Hindlimb muscle (tissue), 1 donor: ENCODE measurements around the gene MRFAP1. TPM values are rescaled to one million over a fixed set of nuclear protein-coding genes. Genes with fewer than 3 reads are reported as not detected.

ENCODE experiments used
- DNase-seq: peaks from one replicate; pipeline ENCODE4 v3.0.0-alpha.2; 2013
- polyA plus RNA-seq: library from polyadenylated mRNA; unstranded; fragments of 120-200 nt; gene quantifications from one replicate; pipeline ENCODE4 v1.2.1, GENCODE V29; 2013; ENCODE audit not compliant: insufficient read length

MRFAP1 gene
- polyA plus RNA-seq = 227 TPM

DNA sequence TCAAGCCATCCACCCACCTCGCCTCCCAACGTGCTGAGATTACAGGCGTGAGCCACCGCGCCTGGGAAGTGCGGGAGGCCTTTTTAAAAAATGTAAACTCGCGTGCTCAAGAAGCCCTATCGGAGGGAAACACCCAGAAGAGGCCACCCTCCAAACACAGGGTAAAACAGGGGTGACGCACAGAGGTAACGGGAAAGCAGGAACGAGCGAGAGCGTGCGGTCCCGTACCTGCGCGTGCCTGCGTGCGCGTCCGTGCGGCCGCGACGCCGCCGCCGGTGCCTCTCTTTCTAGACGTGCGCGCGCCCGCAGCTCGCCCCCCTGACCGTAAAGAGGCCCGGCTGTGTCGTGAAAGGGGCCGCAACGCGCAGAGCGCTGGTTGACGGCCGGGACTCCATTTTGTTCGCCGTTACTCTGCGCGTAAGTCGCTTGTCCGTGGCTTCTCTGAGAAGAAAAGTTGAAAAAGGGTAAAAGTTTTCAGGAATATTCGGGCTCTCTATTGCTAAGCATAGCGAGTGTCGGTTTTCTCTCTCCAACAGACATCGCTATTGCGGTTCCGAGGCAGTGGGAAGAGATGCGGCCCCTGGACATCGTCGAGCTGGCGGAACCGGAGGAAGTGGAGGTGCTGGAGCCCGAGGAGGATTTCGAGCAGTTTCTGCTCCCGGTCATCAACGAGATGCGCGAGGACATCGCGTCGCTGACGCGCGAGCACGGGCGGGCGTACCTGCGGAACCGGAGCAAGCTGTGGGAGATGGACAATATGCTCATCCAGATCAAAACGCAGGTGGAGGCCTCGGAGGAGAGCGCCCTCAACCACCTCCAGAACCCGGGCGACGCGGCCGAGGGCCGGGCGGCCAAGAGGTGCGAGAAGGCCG is at the start of gene MRFAP1:
MRFAP1 (plus strand) TSS at position 394 of the 872 bp plus-strand sequence; CDS start at position 572, 178 bp downstream.
- DNase-seq = peak; percentile 97

DNA sequence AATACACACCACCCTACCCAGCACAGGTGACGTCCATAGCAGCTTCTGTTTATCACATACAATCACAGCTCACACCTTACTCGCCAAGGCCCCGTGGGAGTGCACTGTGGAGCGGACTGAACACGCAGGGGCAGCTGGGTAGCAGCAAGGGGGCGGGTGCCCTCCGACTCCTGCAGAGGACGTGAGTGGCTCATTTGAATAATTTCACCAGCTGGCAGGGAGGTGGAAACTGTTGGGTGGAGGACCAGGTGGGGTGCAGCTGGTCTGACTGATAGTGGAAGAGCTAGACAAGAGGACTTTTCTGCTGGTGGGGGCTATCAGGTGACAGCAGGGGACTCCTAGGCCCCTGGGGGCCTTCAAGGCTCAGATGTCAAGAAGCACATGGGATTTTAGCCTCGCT is 49.2 kb upstream of the MRFAP1 start:
- DNase-seq = no peak

DNA sequence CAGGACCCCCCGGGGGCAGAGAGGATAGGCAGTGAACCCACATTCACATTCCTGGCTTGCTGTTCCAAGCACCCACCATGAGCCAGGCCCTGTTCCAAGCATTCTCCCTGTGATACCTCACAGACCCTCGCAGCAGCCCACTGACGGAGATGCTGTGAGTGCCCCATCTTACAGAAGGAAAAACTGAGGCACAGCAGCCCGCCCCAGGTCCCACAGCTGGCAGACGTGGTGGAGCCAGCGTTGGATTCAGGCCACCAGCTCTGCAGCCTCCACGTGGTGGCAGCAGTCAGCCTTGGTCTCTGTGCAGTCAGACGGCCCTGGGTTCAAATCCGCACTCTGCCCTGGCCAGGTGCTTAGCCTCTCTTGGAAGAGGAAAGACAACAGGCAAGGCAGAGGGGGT is 48.7 kb upstream of the MRFAP1 start:
- no peak for DNase-seq

DNA sequence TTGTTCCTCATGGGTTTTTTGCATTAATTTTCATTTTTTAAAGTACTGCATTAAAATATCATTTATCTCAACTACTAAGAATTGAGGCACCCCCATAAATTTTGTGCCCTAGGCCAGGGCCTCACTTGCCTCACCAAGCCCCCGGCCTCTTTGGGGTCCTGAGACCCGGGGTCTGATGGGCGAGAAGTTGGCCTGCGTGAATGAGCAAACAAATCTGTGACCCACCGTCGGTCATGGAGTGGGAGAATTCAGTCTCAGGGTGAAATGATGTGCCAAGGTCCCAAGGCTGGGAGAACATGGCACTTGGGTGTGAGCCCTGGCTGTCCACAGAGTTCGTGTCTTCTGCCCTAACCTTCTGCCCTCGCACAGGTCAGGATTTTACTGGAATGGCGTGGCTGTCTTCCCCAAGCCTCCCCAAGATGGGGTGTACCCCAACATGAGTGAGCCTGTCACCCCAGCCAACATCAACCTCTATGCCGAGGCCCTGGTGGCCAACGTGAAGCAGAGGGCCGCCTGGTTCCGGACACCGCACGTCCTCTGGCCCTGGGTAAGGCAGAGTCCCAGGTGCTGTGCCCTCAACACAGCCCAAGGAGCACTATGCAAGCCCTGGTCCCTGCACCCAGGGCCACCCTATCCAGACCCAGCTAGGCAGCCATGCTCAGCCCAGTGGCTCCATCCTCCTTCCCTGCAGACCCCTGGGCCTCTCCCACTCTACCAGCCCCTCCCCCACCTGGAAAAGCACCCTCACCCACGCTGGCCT is 47.5 kb upstream of the MRFAP1 start:
- no peak for DNase-seq

DNA sequence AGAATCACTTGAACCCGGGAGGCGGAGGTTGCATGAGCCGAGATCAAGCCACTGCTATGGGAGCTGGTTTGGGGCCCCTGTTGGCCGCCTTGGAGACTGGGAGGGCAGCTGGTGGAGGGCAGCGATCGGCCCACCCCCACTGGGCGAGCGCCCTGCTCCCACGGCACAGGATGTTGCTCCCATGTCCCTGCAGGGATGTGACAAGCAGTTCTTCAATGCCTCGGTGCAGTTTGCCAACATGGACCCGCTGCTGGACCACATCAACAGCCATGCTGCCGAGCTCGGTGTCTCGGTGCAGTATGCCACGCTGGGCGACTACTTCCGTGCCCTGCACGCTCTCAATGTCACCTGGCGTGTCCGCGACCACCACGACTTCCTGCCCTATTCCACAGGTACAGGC is 46.1 kb upstream of the MRFAP1 start:
- no peak for DNase-seq

DNA sequence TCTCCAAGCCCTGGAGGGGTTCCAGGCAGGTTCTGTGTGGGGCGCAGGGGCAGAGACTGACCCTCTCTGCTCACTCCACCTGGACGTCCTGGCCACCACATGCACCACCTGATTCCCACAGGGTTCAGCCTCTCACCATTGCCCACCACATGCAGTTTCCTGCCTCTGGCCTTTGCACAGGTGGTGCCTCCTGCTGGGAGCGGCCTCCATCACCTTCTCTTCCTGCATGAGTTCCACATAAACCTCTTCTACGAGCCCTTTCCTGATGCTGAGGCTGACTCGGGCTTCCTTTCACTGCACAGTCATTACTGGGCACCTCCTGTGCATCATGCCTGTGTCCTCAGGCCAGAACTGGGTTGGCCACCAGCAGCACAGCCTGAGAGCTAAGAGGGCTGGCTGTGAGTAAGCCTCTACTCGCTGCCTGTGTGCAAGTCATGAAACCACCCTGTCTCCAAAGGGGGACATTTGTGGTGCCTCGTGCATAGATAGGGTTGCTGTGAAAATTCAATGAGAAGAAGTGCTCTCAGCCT is 45.6 kb upstream of the MRFAP1 start:
- no peak for DNase-seq

DNA sequence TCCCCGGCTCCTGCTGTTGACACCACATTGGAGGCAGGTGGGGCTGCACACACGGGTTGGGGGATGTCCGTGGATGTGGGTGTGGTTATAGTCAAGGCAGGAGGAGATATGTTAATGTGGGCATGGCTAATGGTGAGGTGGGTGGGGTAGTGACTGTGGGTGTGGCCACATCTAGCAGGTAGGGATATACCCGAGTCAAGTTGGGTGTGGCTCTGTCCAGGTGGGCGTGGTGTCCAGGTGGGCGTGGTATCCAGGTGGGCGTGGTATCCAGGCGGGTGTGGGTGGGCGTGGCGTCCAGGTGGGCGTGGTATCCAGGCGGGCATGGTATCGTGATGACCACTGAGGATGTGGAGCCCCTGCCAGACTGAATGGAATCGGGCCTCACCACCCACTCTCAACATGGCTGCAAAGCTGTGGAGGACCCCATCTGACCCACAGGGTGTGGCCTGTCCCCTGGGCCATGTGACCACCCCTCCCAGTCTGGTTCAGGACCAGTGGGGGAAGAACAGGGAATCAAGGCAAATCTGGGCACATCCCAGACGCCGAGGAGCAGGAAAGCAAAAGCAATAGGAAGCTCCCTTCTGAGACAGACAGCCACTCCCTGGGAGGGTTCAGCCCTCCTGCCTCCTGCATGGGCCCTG is 44.5 kb upstream of the MRFAP1 start:
- no peak for DNase-seq

DNA sequence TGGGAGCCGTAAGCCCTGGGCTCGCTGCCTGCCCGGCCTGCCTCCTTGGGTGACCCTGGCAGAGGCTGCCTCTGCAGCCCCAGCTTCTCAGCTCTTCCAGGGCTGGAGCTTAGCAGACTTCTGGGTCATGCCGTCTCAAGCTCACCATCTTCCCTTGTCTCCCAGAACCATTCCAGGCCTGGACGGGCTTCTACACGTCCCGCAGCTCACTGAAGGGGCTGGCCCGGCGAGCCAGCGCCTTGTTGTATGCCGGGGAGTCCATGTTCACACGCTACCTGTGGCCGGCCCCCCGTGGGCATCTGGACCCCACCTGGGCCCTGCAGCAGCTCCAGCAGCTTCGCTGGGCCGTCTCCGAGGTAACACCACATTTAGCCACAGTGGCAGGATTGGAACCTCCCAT is 43.5 kb upstream of the MRFAP1 start:
- DNase-seq = no peak

DNA sequence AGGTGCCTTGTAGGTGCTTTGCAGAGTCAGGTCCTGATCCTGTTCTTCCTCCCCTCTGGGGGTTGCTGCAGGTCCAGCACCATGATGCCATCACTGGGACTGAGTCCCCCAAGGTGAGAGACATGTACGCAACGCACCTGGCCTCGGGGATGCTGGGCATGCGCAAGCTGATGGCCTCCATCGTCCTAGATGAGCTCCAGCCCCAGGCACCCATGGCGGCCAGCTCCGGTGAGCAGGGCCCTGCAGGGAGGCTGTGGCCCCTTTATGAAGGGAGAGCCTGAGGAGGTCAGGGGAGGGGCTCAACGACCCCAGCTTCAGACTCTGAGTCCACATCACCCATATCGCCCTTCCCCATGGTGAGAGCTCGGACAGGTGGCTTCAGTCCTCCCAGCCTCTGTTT is 42.4 kb upstream of the MRFAP1 start:
- no peak for DNase-seq

DNA sequence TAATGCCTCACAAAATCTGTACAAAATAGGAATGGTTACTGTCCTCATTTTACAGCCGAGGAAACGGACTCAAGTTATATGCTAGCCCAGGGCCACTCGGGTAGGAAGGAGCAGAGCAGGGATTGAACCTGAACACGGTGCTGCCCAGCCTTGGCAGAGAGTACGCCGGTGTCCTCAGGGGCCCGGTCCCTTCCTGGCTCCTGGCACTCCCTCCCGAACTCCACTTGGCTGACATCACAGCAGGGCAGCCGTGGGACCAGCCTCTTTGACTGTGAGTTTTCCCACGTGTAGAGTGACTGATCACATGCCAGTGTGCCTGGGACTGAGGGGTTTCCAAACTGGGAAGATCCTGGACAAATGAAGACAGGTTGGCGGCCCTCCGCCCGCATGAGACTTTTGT is 41.8 kb upstream of the MRFAP1 start:
- DNase-seq = no peak

DNA sequence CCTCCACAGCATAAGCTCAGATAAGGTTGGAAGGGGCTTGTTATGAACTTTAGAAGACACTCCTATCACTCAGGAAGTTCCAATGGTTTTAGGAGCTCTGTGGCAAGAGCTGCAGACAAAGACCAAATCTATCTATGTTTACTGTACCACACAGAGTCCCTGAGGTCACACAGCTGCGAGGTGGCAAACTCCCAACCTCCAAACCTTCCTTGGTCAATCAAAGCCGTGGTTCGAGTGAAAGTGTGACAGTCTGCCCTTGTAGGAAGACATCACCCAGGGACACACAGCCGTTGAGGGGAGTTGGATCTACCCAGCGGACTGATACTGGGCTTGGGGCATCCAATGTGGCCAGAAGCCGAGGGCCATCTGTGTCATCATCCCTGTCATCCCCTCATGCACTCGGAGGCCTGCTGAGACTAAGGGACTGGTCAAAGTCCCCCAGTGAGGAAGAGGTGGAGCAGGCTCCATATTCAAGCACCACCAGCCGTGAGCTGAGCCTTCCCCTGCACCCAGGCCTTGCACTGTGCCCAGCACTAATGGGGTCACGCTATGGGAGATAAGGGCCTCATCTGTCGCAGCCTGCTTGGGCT is 38.7 kb upstream of the MRFAP1 start:
- DNase-seq = no peak

DNA sequence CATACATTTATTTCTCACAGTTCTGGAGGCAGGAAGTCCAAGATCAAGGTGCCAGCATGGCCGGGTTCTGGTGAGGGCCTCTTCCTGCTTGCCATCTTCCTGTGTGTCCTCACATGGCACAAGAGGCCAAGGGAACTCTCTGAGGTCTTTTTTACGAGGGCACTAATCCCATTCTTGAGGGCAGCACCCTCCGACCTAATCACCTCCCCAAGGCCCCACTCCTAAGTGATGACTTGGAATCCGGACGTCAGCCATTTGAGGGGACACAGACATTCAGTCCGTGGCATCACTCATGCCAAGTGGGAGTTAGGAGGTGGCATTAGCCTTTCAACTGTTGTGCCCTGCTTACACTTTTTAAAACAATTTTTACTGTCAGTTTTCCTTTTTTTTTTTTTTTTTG is 38.2 kb upstream of the MRFAP1 start:
- no peak for DNase-seq

DNA sequence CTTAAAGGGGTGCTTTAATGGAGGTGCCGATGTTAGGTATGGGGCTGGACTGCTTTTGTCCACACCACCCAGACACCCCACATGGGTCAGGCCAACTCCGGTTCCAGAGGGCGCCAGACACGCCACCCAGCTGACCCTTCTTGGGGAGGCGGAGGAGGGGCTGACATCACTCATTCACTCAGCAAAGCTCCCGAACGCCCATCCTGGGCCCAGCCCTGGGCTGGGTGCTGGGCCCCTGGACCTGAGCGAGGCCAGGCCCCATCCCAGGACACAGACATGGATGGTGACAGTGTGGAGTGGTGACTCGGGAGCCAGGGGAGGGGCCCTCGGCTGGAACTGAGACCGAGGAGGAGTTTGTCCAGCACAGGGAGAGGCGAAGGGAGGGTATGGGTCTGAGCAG is 37.4 kb upstream of the MRFAP1 start:
- no peak for DNase-seq

DNA sequence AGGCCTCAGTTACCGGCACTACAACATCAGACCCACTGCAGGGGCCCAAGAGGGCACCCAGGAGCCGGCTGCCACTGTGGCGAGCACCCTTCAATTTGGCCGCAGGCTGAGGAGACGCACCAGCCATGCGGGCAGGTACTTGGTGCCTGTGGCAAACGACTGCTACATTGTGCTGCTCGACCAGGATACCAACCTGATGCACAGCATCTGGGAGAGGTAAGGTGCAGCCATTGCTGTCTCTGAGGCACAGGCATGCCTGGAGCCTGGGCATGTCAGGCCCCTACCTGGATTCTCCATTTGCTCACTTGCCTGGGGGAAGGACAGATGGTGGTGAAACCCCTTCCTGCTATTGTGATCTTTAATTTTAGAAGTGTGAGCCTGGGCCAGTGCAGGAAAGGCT is 35.4 kb upstream of the MRFAP1 start:
- DNase-seq = no peak

DNA sequence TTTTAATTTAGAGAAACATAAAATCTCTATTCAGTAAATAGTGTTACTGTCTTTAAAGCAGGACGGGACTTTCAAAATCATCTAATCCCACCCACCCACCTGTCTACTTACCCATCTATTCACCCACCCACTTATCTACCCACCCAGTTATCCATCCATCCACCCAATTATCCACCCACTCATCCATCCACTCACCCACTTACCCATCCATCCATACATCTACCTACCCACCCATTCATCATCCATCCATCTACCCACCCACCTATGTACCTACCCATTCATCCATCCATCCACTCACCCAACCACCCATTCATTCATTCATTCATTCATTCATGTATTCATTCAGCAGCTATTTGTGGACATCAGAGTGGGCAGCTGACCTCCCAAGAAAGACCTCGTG is 34.9 kb upstream of the MRFAP1 start:
- no peak for DNase-seq

DNA sequence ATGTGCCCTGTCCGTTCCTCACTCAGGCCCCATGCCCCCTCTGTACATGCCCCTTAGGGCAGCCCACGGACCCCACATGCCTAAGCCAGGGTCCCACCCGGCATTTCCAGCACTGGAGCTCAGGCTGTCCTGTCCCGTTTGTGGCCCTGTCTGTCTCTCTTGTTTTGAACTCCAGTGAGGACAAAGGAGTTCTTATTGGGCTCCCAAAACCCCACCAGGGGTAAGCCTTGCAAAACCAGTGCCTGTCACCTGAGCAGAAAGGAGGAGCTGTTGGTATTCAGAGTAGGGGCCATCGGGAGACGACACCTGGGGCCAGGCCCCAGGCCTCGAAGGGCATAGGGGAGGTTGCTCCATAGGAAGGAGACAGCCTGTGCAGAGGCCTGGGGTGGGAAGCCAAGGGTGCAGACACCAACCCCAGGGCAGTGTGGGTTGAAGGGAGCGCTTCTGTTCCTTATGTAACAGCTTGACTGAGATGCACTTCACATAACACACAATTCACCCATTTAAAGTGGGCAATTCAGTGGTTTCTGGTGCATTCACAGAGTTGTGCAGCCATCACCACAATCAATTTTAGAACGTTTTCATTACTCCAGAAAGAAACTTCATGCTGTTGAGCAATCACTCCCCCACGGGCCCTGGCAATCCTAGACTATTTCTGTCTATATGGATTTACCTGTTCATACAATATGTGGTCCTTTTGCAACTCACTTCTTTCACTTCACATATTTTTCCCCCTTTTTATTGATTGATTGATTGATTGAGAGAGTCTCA is 33.8 kb upstream of the MRFAP1 start:
- no peak for DNase-seq

DNA sequence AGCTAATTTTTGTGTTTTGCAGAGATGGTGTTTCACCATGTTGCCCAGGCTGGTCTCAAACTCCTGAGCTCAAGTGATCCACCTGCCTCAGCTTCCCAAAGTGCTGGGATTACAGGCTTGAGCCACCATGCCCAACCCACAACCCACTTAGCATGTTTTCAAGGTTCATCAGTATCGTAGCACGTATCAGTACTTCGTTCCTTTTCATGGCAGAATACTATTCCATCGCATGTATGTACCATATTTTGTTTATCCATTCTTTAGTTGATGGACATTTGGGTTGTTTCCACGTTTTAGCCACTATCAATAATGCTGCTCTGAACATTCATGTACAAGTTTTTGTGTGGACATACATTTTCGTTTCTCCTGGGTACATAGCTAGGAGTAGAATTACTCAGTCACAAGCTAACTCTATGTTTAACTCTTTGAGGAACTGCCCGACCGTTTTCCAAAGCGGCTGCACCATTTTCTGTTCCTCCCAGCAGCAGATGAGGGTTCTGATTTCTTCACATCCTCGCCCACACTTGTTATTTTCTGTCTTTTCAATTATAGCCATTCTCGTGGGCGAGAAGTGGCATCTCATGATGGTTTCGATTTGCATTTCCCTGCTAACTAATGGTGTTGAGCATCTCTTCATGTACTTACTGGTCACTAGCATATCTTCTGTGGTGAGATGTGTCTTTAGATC is 33.0 kb upstream of the MRFAP1 start:
- no peak for DNase-seq

DNA sequence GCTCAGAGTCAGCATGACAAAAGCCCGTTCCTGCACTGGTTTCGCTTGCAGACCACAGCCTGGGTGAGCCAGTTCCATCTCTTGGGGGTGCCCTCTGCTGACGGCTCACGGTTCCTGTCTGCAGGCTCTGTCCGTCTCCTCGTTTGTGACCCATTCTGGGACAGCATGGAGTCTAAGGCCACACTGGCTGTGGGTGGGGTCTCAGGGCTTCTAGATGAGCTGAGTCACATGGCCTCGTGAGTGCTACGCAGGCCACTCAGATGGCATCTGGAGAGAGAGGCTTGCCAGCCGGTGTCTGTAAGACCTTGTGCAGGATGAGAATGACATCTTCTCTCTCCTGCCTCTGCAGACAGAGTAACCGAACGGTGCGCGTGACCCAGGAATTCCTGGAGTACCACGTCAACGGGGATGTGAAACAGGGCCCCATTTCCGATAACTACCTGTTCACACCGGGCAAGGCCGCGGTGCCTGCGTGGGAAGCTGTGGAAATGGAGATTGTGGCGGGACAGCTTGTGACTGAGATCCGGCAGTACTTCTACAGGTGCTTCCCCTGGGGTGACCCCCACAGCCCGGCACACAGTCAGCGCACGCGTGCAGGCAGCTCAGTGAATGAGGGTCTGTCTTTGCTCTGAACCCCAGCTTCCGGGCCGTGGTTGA is 31.6 kb upstream of the MRFAP1 start:
- DNase-seq = no peak

DNA sequence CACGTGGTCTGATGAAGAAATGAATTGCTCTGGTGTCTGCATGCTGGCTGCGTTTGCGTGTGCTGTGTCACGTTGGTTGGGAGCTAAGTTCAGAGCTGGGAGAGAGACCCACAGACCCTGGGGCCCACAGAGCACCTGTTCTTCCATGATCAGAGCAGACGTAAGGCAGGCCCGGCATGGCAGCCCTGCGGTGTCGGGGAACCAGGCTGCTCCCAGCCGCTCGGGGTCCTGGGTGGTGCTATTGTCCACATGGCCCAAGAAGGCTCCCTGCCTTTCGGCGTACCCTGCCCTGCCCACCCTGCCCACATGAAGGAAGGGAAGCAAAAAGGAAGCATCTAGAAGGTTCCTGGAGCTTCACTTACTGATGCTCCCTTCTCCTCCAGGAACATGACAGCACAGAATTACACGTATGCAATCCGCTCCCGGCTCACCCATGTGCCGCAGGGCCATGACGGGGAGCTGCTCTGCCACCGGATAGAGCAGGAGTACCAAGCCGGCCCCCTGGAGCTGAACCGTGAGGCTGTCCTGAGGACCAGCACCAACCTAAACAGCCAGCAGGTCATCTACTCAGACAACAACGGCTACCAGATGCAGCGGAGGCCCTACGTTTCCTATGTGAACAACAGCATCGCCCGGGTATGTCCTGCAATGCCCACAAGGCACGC is 30.9 kb upstream of the MRFAP1 start:
- DNase-seq = no peak

DNA sequence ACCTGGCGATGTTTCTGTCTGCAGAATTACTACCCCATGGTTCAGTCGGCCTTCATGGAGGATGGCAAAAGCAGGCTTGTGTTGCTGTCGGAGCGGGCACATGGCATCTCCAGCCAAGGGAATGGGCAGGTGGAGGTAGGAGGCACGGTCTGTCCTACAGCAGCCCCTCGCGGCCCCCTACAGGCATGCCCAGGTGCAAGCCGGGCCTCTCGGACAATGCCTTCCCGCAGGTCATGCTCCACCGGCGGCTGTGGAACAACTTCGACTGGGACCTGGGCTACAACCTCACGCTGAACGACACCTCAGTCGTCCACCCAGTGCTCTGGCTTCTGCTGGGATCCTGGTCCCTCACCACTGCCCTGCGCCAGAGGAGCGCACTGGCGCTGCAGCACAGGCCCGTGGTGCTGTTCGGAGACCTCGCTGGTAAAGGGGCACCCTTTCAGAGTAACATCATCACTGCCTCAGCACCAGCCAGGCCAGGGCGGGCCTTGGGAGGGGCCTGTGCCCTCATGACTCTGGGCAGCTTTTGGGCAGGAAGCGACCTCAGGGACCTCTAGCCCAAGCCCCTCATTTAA is 29.5 kb upstream of the MRFAP1 start:
- no peak for DNase-seq
